Activated CD4-positive, alpha-beta T cell treated with anti-CD3 and anti-CD28 coated beads for 1 hour (primary cell): ENCODE measurements around the gene ZNF222.

Source experiments
- DNase-seq: peaks from one replicate; pipeline ENCODE4 v3.0.0-alpha.2; 2020

ZNF222 gene

GRCh38 chr19:44025217-44025936 is at the start of gene ZNF222:
ZNF222 (plus strand) TSS chr19:44025379; CDS start chr19:44025437, 58 bp downstream.
- DNase-seq: peak; percentile 59

- DNase-seq: no peak
Measured at GRCh38 chr19:43976732-43977131, 48.4 kb upstream of the ZNF222 start.

GRCh38 chr19:43983544-43983911 is 41.7 kb upstream of the ZNF222 start:
- DNase-seq: no peak

GRCh38 chr19:43983912-43984686 is 41.1 kb upstream of the ZNF222 start, which contains the start of gene ZNF155:
ZNF155 (plus strand) TSS chr19:43984188; CDS start chr19:43988544, 4,356 bp downstream.
- peak; percentile 53 for DNase-seq

DNA sequence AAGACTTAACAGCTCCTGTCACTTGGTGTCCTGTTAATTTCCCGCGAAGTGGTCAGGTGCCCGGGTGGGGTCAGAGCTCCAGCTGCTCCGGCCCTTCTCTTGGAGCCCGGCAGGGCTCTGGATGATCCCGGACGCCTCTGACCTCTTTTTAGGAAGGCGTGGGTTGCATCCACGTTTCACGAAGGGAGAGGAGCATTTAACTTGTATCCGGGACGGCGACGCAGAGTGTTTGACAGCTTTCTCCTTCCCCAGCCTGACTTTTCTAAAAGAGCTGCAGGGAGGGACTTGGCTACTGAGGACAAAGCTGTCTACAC is 40.5 kb upstream of the ZNF222 start:
- no peak for DNase-seq

- no peak for DNase-seq
Measured at GRCh38 chr19:43997631-43998290, 27.4 kb upstream of the ZNF222 start.

- no peak for DNase-seq
Measured at GRCh38 chr19:44002212-44002565, 23.0 kb upstream of the ZNF222 start.

GRCh38 chr19:44002566-44003460 is 22.4 kb upstream of the ZNF222 start, which contains the start of gene ZNF230:
ZNF230 (plus strand) TSS chr19:44002957; CDS start chr19:44007079, 4,122 bp downstream.
- DNase-seq: peak; percentile 69

DNA sequence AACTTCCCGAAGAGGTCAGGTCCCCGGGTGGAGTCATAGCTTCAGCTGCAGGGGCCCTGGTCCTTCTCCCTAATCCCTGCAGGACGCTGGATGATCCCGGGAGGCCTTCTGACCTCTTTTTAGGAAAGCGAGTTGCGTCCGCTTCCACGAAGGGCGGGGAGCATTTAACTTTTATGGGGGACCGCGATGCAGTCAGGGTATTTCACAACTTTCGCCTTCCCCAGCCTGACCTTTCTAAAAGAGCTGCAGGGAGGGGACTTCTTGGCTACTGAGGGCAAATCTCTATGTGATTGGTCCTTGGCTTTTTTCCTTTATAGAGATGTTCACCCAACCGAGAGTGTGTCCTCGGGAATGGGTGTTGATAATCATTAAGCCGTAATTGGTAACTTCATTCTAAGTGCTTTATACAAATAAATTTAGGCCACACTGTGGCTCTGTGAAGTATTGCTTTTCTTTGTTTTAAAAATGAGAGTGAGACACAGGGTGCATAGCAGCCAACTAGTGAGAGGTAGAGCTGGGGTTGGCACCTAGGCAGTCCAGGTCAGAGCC is 21.6 kb upstream of the ZNF222 start:
- DNase-seq: no peak

- DNase-seq: no peak
Measured at GRCh38 chr19:44005973-44006372, 19.2 kb upstream of the ZNF222 start.

- DNase-seq: no peak
Measured at GRCh38 chr19:44007473-44007872, 17.7 kb upstream of the ZNF222 start.

DNA sequence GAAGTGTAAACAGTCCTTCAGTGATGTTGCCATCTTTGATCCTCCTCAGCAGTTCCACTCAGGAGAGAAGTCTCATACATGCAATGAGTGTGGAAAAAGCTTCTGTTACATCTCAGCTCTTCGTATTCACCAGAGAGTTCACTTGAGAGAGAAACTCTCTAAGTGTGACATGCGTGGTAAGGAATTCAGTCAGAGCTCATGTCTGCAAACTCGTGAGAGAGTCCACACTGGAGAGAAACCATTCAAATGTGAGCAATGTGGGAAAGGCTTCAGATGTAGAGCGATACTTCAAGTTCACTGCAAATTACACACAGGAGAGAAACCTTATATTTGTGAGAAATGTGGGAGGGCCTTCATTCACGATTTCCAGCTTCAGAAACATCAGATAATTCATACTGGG is 14.7 kb upstream of the ZNF222 start:
- DNase-seq: no peak

- no peak for DNase-seq
Measured at GRCh38 chr19:44019498-44019897, 5.7 kb upstream of the ZNF222 start.

DNA sequence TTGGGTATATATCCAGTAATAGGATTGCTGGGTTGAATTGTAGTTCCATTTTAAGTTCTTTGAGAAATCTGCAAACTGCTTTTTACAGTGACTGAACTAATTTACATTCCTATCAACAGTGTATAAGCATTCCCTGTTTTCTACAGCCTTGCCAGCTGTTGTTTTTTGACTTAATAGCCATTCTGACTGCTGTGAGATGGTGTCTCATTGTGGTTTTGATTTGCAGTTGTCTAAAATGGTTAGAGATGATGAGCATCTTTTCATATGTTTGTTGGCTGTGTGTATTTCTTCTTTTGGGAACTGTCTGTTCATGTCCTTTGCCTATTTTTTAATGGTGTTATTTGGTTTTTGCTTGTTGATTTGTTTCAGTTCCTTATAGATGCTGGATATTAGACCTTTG is 4.0 kb upstream of the ZNF222 start:
- DNase-seq: no peak

DNA sequence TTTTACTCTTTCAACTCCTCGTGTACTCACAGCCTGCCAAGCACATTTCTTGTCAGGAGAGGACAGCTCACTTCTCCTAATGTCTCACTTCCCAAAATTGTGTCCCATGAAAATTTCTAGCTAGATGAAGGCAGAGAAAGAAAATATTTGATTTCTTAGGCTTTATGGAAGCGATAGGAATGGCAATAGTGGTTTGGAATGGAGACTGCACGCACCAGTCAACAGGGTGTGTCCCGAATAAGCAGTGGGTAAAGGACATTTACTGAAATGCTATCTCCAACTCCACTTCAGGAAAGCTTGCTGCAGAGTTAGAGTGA is 321 bp upstream of the ZNF222 start:
- no peak for DNase-seq

- no peak for DNase-seq
Measured at GRCh38 chr19:44026622-44027021, 1.4 kb downstream of the ZNF222 start.

DNA sequence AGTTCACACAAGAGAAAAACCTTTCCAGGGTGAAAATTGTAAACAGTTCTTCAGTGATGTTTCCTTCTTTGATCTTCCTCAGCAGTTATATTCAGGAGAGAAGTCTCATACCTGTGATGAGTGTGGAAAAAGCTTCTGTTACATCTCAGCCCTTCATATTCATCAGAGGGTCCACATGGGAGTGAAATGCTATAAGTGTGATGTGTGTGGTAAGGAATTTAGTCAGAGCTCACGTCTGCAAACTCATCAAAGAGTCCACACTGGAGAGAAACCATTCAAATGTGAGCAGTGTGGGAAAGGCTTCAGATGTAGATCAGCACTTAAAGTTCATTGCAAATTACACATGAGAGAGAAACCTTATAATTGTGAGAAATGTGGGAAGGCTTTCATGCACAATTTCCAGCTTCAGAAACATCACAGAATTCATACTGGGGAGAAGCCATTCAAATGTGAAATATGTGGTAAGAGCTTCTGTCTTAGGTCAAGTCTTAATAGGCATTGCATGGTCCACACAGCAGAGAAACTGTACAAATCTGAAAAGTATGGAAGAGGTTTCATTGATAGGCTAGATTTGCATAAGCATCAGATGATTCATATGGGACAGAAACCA is 6.9 kb downstream of the ZNF222 start:
- DNase-seq: no peak

DNA sequence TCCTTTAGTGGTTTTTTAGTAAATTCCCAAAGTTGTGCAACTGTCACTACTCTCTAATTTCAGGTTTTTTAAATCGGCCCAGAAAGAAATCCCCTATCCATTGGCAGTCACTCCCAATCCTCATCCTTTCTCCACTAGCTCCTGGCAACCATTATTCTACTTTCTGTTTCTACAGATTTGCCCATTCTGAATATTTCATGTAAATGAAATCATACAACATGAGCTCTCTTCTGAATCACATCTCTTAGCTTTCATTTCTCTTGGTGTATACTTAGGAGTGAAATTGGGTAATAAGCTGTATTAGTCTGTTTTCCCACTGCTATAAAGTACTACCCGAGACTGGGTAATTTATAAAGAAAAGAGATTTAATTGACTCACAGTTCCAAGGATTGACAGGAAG is 17.0 kb downstream of the ZNF222 start:
- DNase-seq: no peak

DNA sequence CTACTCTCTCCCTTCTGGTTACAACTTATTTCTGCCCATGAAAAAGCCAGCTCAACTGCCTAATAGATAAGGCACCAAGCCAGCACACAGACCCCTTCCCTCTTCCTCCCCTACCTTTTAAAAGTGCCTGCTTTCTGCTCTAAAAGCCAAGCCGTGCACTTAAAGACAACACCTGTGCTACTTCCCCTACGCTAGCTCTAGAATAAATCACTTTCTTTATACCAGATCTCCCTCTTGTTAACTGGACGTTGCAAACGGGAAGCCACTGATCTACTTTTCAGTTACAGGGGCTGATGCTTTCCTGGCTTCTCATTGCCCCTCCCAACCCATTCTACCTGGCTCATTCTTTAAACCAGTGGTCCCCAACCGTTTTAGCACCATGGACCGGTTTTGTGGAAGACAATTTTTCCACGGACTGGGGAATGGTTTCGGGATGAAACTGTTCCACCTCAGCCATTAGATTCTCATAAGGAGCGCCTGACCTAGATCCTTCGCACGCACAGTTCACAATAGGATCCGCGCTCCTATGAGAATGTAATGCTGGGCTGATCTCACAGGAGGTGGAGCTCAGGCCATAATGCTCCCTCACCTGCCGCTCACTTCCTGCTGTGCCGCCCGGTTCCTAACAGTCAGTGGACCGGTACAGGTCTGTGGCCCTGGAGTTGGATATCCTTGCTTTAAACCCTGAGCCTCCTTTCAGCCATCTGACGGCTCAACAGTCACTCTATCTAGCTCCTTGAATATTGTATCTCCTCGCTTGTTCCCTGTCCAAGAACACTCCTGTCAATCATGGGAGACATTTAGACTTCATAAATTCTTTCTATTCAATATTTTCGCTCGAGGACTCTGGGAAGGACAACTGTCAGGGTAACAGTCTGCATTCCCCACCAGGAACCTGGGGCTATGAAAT is 25.8 kb downstream of the ZNF222 start:
- no peak for DNase-seq

DNA sequence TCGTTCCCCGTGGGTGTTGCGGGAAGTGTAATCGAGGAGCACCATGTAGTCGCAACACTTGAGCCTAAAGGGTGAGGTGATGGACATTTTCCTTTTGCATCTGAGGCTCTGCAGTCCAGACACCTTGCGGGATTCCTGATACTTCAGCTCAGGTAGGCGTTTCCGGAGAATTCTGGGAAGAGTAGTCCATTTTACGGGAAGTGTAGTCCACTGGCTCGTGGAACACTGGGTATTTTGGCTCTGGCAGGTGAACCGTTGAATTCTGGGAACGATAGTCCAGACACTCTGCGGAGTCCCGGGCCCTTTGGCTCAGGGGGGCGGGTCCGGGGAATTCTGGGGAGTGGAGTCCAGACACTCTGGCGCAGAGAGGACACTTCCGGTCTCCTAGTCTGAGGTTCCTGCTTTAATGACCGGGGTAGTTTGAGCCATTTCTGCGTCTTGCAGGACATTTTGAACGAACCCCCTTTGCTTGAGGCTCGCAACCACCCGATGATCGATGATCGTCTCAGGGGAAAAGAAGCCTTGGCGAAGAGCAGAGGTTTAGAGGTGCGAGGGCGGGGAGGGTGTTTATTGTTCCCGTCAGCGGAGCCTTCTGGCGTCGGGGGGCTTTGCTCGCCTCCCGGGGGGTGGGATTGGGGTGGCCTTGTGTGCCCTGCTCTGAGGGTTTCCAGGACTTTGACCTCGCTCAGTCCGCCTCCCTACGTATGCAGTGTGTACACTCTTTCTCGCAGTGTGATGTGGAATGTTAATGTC is 26.6 kb downstream of the ZNF222 start, which contains the start of gene ZNF223:
Gene ZNF223, plus strand, starts transcription at position 387 of the 753 bp plus-strand sequence. CDS start 3,141 bp downstream, outside the sequence.
- DNase-seq: peak; percentile 44
